ENCODE measurements around the gene TCEAL5.
"Not testable (repeated sequence)": the region's sequence is repeated elsewhere in the genome, so short reads cannot be mapped to it uniquely, and the experiment has no call there.

The TCEAL5 gene

GRCh38 chrX:103233263-103233662 lies 43.3 kb downstream of the TCEAL5 start:
- DNase-seq (ENCODE audit: low read depth): no peak

GRCh38 chrX:103225918-103226317 lies 50.6 kb downstream of the TCEAL5 start:
- DNase-seq (ENCODE audit: low read depth): not testable (repeated sequence)
